Measurements from ENCODE around the gene TMEM182.

The TMEM182 gene

GRCh38 chr2:102761763-102762162 is at the start of gene TMEM182:
Gene TMEM182, plus strand, starts transcription at chr2:102762031. Its CDS starts 187 bp downstream, at chr2:102762218.
- DNase-seq, result no peak

GRCh38 chr2:102717308-102718018 is 44.4 kb upstream of the TMEM182 start:
- no peak for DNase-seq

- DNase-seq, result no peak
These were observed 43.2 kb upstream of the TMEM182 start for GRCh38 chr2:102718387-102719316.

- no peak for DNase-seq
These were observed 37.8 kb upstream of the TMEM182 start for GRCh38 chr2:102724016-102724490.

GRCh38 chr2:102724553-102724952 is 37.3 kb upstream of the TMEM182 start:
- DNase-seq, result no peak

- DNase-seq, result no peak
These were observed 35.4 kb upstream of the TMEM182 start for GRCh38 chr2:102726128-102727087.

GRCh38 chr2:102735416-102736109 is 26.3 kb upstream of the TMEM182 start:
- no peak for DNase-seq

- DNase-seq, result peak; percentile 6 to 10
These were observed 25.8 kb upstream of the TMEM182 start for GRCh38 chr2:102736110-102736409.

GRCh38 chr2:102736410-102737409 is 25.1 kb upstream of the TMEM182 start:
- peak; percentile 84 to 88 for DNase-seq

- no peak for DNase-seq
These were observed 24.4 kb upstream of the TMEM182 start for GRCh38 chr2:102737431-102737830.

- no peak for DNase-seq
These were observed 18.6 kb upstream of the TMEM182 start for GRCh38 chr2:102743259-102743658.

- DNase-seq, result no peak
These were observed 13.7 kb upstream of the TMEM182 start for GRCh38 chr2:102748107-102748506.

GRCh38 chr2:102749938-102750337 is 11.9 kb upstream of the TMEM182 start:
- no peak for DNase-seq

- peak in 1 of 2 donors; percentile 18 for DNase-seq
These were observed 8.2 kb upstream of the TMEM182 start for GRCh38 chr2:102753563-102754159.

- DNase-seq, result no peak
These were observed 7.2 kb upstream of the TMEM182 start for GRCh38 chr2:102754456-102755145.

GRCh38 chr2:102755284-102755683 is 6.5 kb upstream of the TMEM182 start:
- DNase-seq, result no peak

GRCh38 chr2:102758439-102758838 is 3.4 kb upstream of the TMEM182 start:
- DNase-seq, result no peak

GRCh38 chr2:102764083-102764482 is 2.3 kb downstream of the TMEM182 start:
- DNase-seq, result no peak

- no peak for DNase-seq
These were observed 3.2 kb downstream of the TMEM182 start for GRCh38 chr2:102765061-102765460.

- no peak for DNase-seq
These were observed 6.4 kb downstream of the TMEM182 start for GRCh38 chr2:102768253-102768652.
